Activated naive CD4-positive, alpha-beta T cell treated with anti-CD3 and anti-CD28 coated beads, Interleukin-2, amount 10 ng/mL, durations not matched to agents 7 days and 5 days (primary cell): ENCODE results near the gene CCM2.
"Not testable (repeated sequence)": the region's sequence is repeated elsewhere in the genome, so short reads cannot be mapped to it uniquely, and the experiment has no call there.

Experiments used
- CTCF ChIA-PET: fragments of 350-600 bp; sonication (Branson Sonifier 250); formaldehyde crosslinking; loops from one replicate; lab custom pipeline; 2021; ENCODE audit warnings: antibody characterized with exemption; lab: Charles Lee
- DNase-seq: peaks from one replicate; pipeline ENCODE4 v3.0.0-alpha.2; 2020
- H3K27ac Mint-ChIP-seq: one replicate; pipeline ENCODE4 v1.8.0; 2021; ENCODE audit warnings: mild to moderate bottlenecking, moderate library complexity, mixed read lengths
- H3K27me3 Mint-ChIP-seq: one replicate; pipeline ENCODE4 v1.8.0; 2021; ENCODE audit warnings: mild to moderate bottlenecking, mixed read lengths
- H3K36me3 Mint-ChIP-seq: one replicate; pipeline ENCODE4 v1.8.0; 2021; ENCODE audit warnings: mixed read lengths
- H3K4me1 Mint-ChIP-seq: one replicate; pipeline ENCODE4 v1.8.0; 2021; ENCODE audit warnings: mixed read lengths
- H3K4me3 Mint-ChIP-seq: one replicate; pipeline ENCODE4 v1.8.0; 2021; ENCODE audit warnings: mild to moderate bottlenecking, moderate library complexity, mixed read lengths
- H3K9me3 Mint-ChIP-seq: one replicate; pipeline ENCODE4 v1.8.0; 2021; ENCODE audit warnings: mixed read lengths

The CCM2 gene

DNA sequence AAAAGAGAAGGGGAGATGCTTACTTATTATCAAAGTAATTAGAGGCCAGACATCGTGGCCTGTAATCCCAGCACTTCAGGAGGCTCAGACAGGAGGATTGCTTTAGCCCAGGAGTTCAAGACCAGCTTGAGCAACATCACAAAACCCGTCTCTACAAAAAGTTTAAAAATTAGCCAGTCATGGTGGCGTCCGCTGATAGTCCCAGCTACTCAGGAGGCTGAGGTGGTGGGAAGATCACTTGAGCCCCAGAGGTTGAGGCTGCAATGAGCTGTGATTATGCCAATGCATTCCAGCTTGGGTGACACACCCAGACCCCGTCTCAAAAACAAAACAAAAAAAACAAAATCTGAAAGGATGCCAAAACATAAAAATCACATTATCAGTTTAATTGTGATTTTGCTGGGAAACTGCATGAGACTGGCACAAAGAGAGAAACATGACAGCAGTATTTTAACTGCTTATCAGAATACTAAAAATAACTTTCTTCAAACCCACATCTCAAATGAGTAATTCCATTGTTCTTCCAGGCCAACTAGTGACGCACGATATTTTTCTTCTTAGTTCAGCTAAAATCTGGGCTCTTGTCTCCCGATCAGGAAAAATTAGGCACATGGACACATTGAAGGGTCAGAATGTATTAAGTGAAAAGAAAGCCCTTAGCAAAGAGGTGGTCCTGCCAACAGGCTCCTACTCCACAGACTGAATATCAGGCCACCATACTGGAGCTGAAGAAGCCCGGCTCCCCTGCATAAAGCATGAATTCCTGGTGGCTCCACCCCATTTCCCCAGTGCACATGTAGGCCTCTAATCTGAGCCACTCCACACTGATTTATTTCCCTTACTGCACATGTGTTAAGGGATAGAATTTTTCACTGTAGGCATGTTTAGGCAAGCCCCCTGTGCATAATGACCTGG is 9.6 kb upstream of the CCM2 start:
- Mint-ChIP-seq H3K36me3 (peaks cover 20% of the 10 kb centered on the region), H3K9me3 (no peaks in the 10 kb centered on the region), H3K4me1 (peaks cover 49% of the 10 kb centered on the region), H3K4me3 (no peak overlapping the region), H3K27ac (no peak overlapping the region), H3K27me3 (peaks cover 3% of the 10 kb centered on the region)
- no peak for DNase-seq
- CTCF ChIA-PET: interaction anchor here (2.7 kb wide), 1 partner anchor 17 kb away, joined by 10 read pairs; no protein-coding TSS in a partner anchor

DNA sequence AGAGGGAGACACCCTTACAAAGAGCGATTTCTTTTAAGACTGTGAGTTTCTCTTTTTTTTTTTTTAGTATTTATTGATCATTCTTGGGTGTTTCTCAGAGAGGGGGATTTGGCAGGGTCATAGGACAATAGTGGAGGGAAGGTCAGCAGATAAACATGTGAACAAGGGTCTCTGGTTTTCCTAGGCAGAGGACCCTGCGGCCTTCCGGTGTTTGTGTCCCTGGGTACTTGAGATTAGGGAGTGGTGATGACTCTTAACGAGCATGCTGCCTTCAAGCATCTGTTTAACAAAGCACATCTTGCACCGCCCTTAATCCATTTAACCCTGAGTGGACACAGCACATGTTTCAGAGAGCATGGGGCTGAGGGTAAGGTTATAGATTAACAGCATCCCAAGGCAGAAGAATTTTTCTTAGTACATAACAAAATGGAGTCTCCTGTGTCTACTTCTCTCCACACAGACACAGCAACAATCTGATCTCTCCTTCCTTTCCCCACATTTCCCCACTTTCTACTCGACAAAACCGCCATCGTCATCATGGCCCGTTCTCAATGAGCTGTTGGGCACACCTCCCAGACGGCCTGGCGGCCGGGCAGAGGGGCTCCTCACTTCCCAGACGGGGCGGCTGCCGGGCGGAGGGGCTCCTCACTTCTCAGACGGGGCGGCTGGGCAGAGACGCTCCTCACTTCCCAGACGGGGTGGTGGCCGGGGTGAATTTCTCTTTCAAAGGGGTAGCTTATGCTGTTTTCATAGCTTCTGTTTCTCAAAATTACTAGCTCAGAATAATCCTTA is 7.8 kb upstream of the CCM2 start:
- CTCF ChIA-PET, DNase-seq, H3K27me3 Mint-ChIP-seq, H3K36me3 Mint-ChIP-seq, H3K9me3 Mint-ChIP-seq, H3K4me3 Mint-ChIP-seq, H3K27ac Mint-ChIP-seq: not testable (repeated sequence)
- peaks cover 50% of the 10 kb centered on the region for H3K4me1 Mint-ChIP-seq

DNA sequence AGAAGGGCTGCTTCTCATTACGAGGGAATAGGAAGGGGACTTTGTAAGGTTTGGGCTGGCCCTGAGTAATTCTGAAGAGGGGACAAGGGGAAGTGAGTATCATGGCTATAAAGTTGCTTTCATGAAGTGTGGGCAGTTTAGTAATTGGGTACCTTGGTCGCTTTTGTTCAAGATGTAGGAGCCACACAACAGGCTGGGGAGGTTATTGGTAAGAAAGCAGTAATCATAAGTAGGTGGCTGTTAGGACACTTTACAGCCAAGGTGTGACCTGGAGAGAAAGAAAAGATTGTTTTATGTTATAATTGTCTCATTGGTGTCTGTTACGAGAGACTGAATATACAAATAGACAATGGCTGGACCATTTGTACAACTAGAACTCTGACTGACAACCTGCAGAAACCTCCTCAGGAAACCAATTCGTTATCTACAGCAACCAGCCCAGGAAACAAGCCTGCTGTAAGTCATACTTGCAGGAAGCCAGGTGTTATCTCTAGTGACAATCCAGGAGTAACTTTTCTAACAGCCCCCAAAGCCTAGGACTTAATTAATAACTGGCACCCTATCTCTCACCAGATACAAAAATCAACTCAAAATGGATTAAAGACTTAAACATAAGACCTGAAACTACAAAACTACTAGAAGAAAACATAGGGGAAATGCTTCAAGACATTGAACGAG is 5.0 kb upstream of the CCM2 start:
- Mint-ChIP-seq H3K4me1 (peaks cover 50% of the 10 kb centered on the region), H3K9me3 (no peaks in the 10 kb centered on the region), H3K27ac (peak overlapping the region; percentile 83), H3K4me3 (peak overlapping the region; percentile 2), H3K36me3 (peaks cover 7% of the 10 kb centered on the region), H3K27me3 (no peaks in the 10 kb centered on the region)
- no peak for DNase-seq
- CTCF ChIA-PET: interaction anchor here (1.3 kb wide), 1 partner anchor 21 kb away, joined by 6 read pairs; no protein-coding TSS in a partner anchor

DNA sequence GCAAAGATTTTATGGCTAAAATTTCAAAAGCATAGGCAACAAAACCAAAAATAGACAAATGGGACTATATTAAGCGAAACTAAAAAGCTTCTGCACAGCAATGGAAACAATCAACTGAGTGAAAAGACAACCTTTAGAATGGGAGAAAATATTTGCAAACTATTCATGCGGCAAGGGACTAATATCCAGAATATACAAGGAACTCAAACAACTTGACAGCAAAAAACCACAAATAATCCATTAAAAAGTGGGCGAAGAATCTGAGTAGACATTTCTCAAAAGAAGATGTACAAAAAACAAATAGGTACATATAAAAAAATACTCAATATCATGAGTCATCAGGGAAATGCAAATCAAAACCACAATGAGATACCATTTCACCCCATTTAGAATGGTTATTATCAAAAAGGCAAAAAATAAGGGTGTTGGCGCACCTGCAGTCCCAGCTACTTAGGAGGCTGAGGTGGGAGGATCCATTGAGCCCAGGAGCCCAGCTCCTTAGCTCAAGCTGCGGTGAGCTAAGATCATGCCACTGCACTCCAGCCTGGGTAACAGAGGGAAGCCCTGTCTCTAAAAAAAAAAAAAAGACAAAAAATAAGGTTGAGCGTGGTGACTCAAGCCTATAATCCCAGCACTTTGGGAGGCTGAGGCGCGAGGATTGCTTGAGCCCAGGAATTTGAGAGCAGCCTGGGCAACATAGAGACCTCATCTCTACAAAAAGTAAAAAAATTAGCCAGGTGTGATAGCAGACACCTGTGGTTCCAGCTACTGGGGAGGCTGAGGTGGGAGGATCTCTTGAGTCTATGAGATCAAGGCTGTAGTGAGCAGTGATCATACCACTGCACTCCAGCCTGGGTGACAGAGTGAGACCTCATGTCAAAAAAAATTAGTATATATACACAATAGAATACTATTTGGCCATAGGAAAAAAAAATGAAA is 4.2 kb upstream of the CCM2 start:
- Mint-ChIP-seq H3K4me3 (peak overlapping the region; percentile 2), H3K9me3 (no peaks in the 10 kb centered on the region), H3K27me3 (no peaks in the 10 kb centered on the region), H3K36me3 (peaks cover 7% of the 10 kb centered on the region), H3K4me1 (peaks cover 50% of the 10 kb centered on the region), H3K27ac (peak overlapping the region; percentile 83)
- CTCF ChIA-PET: interaction anchor here (1.3 to 4.5 kb wide), 3 partner anchors 11 to 22 kb away, joined by 6 to 31 read pairs (median 6); no protein-coding TSS in a partner anchor
- DNase-seq: no peak

GRCh38 chr7:44998153-44998871 is 1.7 kb upstream of the CCM2 start:
- CTCF ChIA-PET: interaction anchor here (1.4 to 4.5 kb wide), 5 partner anchors 9 to 25 kb away, joined by 5 to 31 read pairs (median 5); partner anchors contain the start of gene MYO1G
- no peaks in the 10 kb centered on the region for H3K9me3 Mint-ChIP-seq
- peaks cover 10% of the 10 kb centered on the region for H3K36me3 Mint-ChIP-seq
- H3K27me3 Mint-ChIP-seq: no peaks in the 10 kb centered on the region
- H3K27ac Mint-ChIP-seq: peak overlapping the region; percentile 94
- DNase-seq: no peak
- peaks cover 62% of the 10 kb centered on the region for H3K4me1 Mint-ChIP-seq
- peak overlapping the region; percentile 92 for H3K4me3 Mint-ChIP-seq

DNA sequence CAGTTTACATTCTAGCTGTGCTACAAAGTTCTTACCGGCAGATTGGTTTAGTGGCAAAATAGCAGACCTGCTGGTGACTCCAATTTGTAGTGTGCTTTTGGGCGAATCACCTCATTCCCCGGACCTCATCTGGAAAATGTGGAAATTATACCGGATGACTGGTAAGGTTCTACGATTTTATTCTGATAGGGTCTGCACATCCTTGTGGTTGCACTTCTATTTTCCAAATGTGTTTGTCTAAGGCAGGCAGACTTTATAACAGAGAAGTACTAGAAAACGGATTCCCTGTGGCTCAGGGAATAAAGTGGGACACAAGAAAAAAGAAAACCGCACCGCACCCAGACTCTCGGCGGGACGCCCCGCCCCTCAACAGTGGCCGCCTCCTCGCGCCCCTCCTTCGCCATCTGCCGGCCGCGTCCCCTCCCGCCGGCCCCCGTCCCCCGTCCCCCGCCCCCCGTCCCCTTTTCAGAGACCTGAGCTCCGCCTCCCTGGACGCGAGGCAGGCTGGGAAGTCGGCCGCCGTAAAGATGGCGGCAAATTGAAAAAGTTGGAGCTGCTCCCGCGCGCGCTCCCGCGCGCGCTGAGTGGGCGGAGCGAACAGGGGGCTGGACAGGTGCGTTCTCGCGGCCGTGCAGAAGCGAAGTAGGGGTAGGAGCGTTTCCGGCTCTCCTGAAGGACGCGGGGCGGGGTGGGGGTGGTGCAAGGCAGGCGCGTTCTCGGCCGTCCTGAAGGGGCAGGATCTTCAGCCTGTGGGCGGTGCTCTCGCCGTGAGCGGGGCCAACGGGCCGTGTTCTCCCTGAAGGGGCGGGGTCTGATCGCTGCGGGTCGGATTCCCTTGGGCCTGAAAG is 532 bp upstream of the CCM2 start:
- peaks cover 61% of the 10 kb centered on the region for H3K4me1 Mint-ChIP-seq

GRCh38 chr7:45001138-45001694 is 1.2 kb downstream of the CCM2 start:
- Mint-ChIP-seq H3K4me1 (peaks cover 56% of the 10 kb centered on the region), H3K9me3 (no peaks in the 10 kb centered on the region), H3K27me3 (no peaks in the 10 kb centered on the region), H3K36me3 (peaks cover 19% of the 10 kb centered on the region), H3K27ac (peak overlapping the region; percentile 91), H3K4me3 (peak overlapping the region; percentile 83)
- CTCF ChIA-PET: interaction anchor here (0.7 to 4.7 kb wide), 10 partner anchors 15 to 135 kb away, joined by 3 to 41 read pairs (median 4); partner anchors contain the start of gene MYO1G
- peak; percentile 70 for DNase-seq

More for the DNA sequence above, 532 bp upstream of the CCM2 start:
- CTCF ChIA-PET: interaction anchor here (0.9 to 4.5 kb wide), 4 partner anchors 17 to 28 kb away, joined by 3 to 31 read pairs (median 10); partner anchors contain the start of gene MYO1G
- Mint-ChIP-seq H3K27me3 (no peaks in the 10 kb centered on the region), H3K4me3 (peak overlapping the region; percentile 92), H3K27ac (peak overlapping the region; percentile 94), H3K36me3 (peaks cover 12% of the 10 kb centered on the region), H3K9me3 (no peaks in the 10 kb centered on the region)
- peak; percentile 100 for DNase-seq

DNA sequence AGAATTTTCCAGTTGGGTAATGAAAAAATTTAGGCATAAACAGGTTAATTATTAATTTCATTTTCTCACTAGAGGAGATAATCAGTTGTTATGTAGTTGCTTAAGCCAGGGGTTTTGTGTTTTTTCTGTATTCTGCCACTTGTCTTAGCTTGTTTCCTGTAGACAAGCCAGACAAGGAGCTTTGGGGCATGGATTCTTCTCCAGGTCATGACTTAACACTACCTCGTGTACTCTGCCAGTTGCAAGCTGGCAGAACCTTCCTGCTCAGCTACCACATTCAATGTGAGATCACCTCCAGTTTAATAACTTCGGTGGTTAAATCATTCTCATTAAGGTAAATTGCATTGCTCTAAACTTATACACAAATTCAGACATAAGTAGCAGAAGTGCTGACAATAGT is 1.8 kb downstream of the CCM2 start:
- CTCF ChIA-PET: interaction anchor here (0.7 to 4.7 kb wide), 12 partner anchors 14 to 245 kb away, joined by 3 to 41 read pairs (median 4); partner anchors contain the start of gene MYO1G
- Mint-ChIP-seq H3K27me3 (no peaks in the 10 kb centered on the region), H3K36me3 (peaks cover 20% of the 10 kb centered on the region), H3K27ac (peak overlapping the region; percentile 91), H3K4me1 (peaks cover 56% of the 10 kb centered on the region), H3K9me3 (no peaks in the 10 kb centered on the region), H3K4me3 (peak overlapping the region; percentile 83)
- DNase-seq: no peak

DNA sequence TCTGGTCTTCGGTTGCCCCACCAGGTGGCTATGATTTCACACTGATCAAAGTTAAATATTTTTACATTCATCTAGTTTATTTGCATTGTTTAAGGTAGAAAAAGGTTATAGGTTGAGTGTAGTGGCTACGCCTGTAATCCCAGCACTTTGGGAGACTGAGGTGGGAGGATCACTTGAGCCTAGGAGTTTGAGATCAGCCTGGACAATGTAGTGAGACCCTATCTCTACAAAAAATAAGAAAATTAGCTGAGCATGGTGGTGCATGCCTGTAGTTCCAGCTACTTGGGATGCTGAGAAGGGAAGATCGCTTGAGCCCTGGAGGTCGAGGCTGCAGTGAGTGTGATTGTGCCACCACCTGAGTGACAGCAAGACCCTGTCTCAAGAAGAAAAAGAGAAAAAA is 3.8 kb downstream of the CCM2 start:
- no peak for DNase-seq
- Mint-ChIP-seq H3K9me3 (no peaks in the 10 kb centered on the region), H3K36me3 (peaks cover 33% of the 10 kb centered on the region), H3K27ac (no peak overlapping the region), H3K4me1 (peaks cover 64% of the 10 kb centered on the region), H3K27me3 (no peaks in the 10 kb centered on the region), H3K4me3 (no peak overlapping the region)
- CTCF ChIA-PET: interaction anchor here (1.3 to 4.7 kb wide), 2 partner anchors 18 to 30 kb away, joined by 4 to 41 read pairs; no protein-coding TSS in a partner anchor

DNA sequence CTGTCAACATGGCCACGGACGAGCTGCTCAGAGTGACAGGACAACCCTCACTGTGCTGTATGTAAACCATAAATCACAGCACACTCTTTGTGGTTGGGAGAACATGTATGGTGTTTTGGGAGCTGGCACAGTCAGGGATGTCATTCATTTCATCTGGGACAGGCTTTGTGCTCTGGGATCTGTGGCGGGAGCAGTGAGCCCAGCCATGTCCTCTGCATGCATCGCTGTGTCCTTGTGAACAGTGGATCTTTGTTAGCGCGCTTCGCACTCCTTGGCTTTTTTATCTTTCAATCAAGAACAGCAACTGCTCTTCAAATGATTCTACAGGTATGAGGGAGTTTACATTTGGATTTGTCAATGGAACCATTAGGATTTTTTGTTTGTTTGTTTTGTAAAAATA is 7.1 kb downstream of the CCM2 start:
- Mint-ChIP-seq H3K4me3 (no peak overlapping the region), H3K36me3 (peaks cover 42% of the 10 kb centered on the region), H3K4me1 (peaks cover 60% of the 10 kb centered on the region), H3K27ac (peak overlapping the region; percentile 5), H3K9me3 (no peaks in the 10 kb centered on the region), H3K27me3 (no peaks in the 10 kb centered on the region)
- CTCF ChIA-PET: no interaction called here
- no peak for DNase-seq

DNA sequence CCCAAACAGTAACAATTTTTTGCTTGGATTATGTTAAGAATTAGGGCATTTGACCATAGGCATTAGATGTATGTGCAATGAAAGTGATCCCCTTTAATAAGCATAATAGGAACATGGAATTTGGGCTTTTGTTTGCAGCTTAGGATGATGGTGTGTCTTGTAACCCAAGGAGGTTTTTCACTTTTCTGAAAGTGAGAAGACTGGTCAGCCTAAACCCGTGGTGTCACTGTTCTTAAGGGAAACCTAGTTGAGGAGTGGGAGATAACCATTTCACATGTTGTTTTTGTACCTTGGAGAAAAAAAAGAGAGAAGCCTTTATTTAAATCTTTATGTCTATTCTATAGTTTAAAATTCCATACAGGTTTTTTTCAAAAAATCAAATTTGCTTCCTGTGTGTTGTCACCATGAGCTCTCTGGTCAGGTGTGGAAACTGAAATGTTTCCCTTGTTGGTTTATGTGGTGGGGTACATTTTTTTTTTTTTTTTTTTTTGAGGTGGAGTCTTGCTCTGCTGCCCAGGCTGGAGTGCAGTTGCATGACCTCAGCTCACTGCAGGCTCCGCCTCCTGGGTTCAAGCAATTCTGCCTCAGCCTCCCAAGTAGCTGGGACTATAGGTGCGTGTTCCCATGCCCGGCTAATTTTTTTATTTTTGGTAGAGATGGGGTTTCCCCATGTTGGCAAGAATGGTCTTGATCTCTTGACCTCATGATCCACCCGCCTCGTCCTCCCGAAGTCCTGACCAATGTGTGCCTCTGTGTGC is 7.7 kb downstream of the CCM2 start:
- peaks cover 48% of the 10 kb centered on the region for H3K36me3 Mint-ChIP-seq
- no peak overlapping the region for H3K4me3 Mint-ChIP-seq
- H3K4me1 Mint-ChIP-seq: peaks cover 60% of the 10 kb centered on the region
- DNase-seq: peak; percentile 66
- CTCF ChIA-PET: interaction anchor here (0.8 kb wide), 1 partner anchor 28 kb away, joined by 3 read pairs; no protein-coding TSS in a partner anchor
- H3K27ac Mint-ChIP-seq: peak overlapping the region; percentile 85
- H3K27me3 Mint-ChIP-seq: no peaks in the 10 kb centered on the region
- no peaks in the 10 kb centered on the region for H3K9me3 Mint-ChIP-seq
